ENCODE results near the gene NFATC2.
"Not testable (repeated sequence)": the region's sequence is repeated elsewhere in the genome, so short reads cannot be mapped to it uniquely, and the experiment has no call there.

Gene NFATC2

GRCh38 chr20:51480507-51481270 is 61.8 kb downstream of the NFATC2 start:
- peaks cover 95% of the 10 kb centered on the region for H3K4me1 Mint-ChIP-seq
- DNase-seq (ENCODE audit: low spot score in 2 of 2): peak in 1 of 2 donors; percentile 30
- no peaks in the 10 kb centered on the region for H3K9me3 Mint-ChIP-seq
- ATAC-seq (replicated peaks; ENCODE audit: extremely low read depth, poor library complexity, severe bottlenecking): peak; percentile 64
- H3K36me3 Mint-ChIP-seq (ENCODE audit: insufficient read depth): peaks cover 21% of the 10 kb centered on the region
- peak overlapping the region; percentile 71 for H3K4me3 Mint-ChIP-seq
- peak overlapping the region; percentile 94 for H3K27ac Mint-ChIP-seq (ENCODE audit: low read depth)
- H3K27me3 Mint-ChIP-seq: no peaks in the 10 kb centered on the region

- H3K4me3 Mint-ChIP-seq; H3K27me3 Mint-ChIP-seq; H3K9me3 Mint-ChIP-seq; DNase-seq (ENCODE audit: low spot score in 2 of 2); ATAC-seq (replicated peaks; ENCODE audit: extremely low read depth, poor library complexity, severe bottlenecking); H3K27ac Mint-ChIP-seq (ENCODE audit: low read depth): not testable (repeated sequence)
- peaks cover 54% of the 10 kb centered on the region for H3K36me3 Mint-ChIP-seq (ENCODE audit: insufficient read depth)
- H3K4me1 Mint-ChIP-seq: peaks cover 60% of the 10 kb centered on the region
These were observed 66.4 kb downstream of the NFATC2 start for GRCh38 chr20:51476106-51476505.

- H3K4me3 Mint-ChIP-seq: no peak overlapping the region
- H3K4me1 Mint-ChIP-seq: peaks cover 56% of the 10 kb centered on the region
- no peak for ATAC-seq (replicated peaks; ENCODE audit: extremely low read depth, poor library complexity, severe bottlenecking)
- no peak overlapping the region for H3K27ac Mint-ChIP-seq (ENCODE audit: low read depth)
- DNase-seq (ENCODE audit: low spot score in 2 of 2): no peak
- peaks cover 72% of the 10 kb centered on the region for H3K36me3 Mint-ChIP-seq (ENCODE audit: insufficient read depth)
- H3K27me3 Mint-ChIP-seq: no peaks in the 10 kb centered on the region
- H3K9me3 Mint-ChIP-seq: no peaks in the 10 kb centered on the region
These were observed 68.7 kb downstream of the NFATC2 start for GRCh38 chr20:51473771-51474170.

GRCh38 chr20:51473256-51473655 is 69.3 kb downstream of the NFATC2 start:
- H3K27ac Mint-ChIP-seq (ENCODE audit: low read depth): no peak overlapping the region
- no peak for ATAC-seq (replicated peaks; ENCODE audit: extremely low read depth, poor library complexity, severe bottlenecking)
- peaks cover 50% of the 10 kb centered on the region for H3K4me1 Mint-ChIP-seq
- H3K9me3 Mint-ChIP-seq: no peaks in the 10 kb centered on the region
- H3K36me3 Mint-ChIP-seq (ENCODE audit: insufficient read depth): peaks cover 71% of the 10 kb centered on the region
- no peaks in the 10 kb centered on the region for H3K27me3 Mint-ChIP-seq
- no peak for DNase-seq (ENCODE audit: low spot score in 2 of 2)
- H3K4me3 Mint-ChIP-seq: no peak overlapping the region

GRCh38 chr20:51470907-51471411 is 71.6 kb downstream of the NFATC2 start:
- ATAC-seq (replicated peaks; ENCODE audit: extremely low read depth, poor library complexity, severe bottlenecking) (no peak), DNase-seq (ENCODE audit: low spot score in 2 of 2) (no peak)
- H3K27ac Mint-ChIP-seq (ENCODE audit: low read depth): peak overlapping the region; percentile 30
- peak overlapping the region; percentile 11 for H3K4me3 Mint-ChIP-seq
- peaks cover 38% of the 10 kb centered on the region for H3K4me1 Mint-ChIP-seq
- no peaks in the 10 kb centered on the region for H3K27me3 Mint-ChIP-seq
- peaks cover 85% of the 10 kb centered on the region for H3K36me3 Mint-ChIP-seq (ENCODE audit: insufficient read depth)
- H3K9me3 Mint-ChIP-seq: no peaks in the 10 kb centered on the region

- Mint-ChIP-seq H3K36me3 (ENCODE audit: insufficient read depth) (peaks cover 86% of the 10 kb centered on the region), H3K27me3 (no peaks in the 10 kb centered on the region), H3K4me3 (peak overlapping the region; percentile 11), H3K27ac (ENCODE audit: low read depth) (peak overlapping the region; percentile 30), H3K4me1 (peaks cover 36% of the 10 kb centered on the region), H3K9me3 (no peaks in the 10 kb centered on the region)
- DNase-seq (ENCODE audit: low spot score in 2 of 2) (no peak), ATAC-seq (replicated peaks; ENCODE audit: extremely low read depth, poor library complexity, severe bottlenecking) (no peak)
These were observed 72.1 kb downstream of the NFATC2 start for GRCh38 chr20:51470499-51470820.

GRCh38 chr20:51469578-51470498 is 72.7 kb downstream of the NFATC2 start:
- H3K4me3 Mint-ChIP-seq: no peak overlapping the region
- peaks cover 80% of the 10 kb centered on the region for H3K36me3 Mint-ChIP-seq (ENCODE audit: insufficient read depth)

GRCh38 chr20:51469046-51469445 is 73.5 kb downstream of the NFATC2 start:
- ATAC-seq (replicated peaks; ENCODE audit: extremely low read depth, poor library complexity, severe bottlenecking) (no peak), DNase-seq (ENCODE audit: low spot score in 2 of 2) (no peak)
- peaks cover 78% of the 10 kb centered on the region for H3K36me3 Mint-ChIP-seq (ENCODE audit: insufficient read depth)
- H3K9me3 Mint-ChIP-seq: no peaks in the 10 kb centered on the region
- no peak overlapping the region for H3K4me3 Mint-ChIP-seq
- peak overlapping the region; percentile 85 for H3K27ac Mint-ChIP-seq (ENCODE audit: low read depth)
- no peaks in the 10 kb centered on the region for H3K27me3 Mint-ChIP-seq
- peaks cover 48% of the 10 kb centered on the region for H3K4me1 Mint-ChIP-seq

More at GRCh38 chr20:51469578-51470498, 72.7 kb downstream of the NFATC2 start:
- Mint-ChIP-seq H3K9me3 (no peaks in the 10 kb centered on the region), H3K27ac (ENCODE audit: low read depth) (peak overlapping the region; percentile 85), H3K27me3 (no peaks in the 10 kb centered on the region), H3K4me1 (peaks cover 40% of the 10 kb centered on the region)
- ATAC-seq (replicated peaks; ENCODE audit: extremely low read depth, poor library complexity, severe bottlenecking) (no peak), DNase-seq (ENCODE audit: low spot score in 2 of 2) (no peak)

GRCh38 chr20:51468636-51469035 is 73.9 kb downstream of the NFATC2 start:
- H3K4me1 Mint-ChIP-seq: peaks cover 52% of the 10 kb centered on the region
- H3K4me3 Mint-ChIP-seq: no peak overlapping the region
- ATAC-seq (replicated peaks; ENCODE audit: extremely low read depth, poor library complexity, severe bottlenecking) (no peak), DNase-seq (ENCODE audit: low spot score in 2 of 2) (no peak)
- H3K27ac Mint-ChIP-seq (ENCODE audit: low read depth): no peak overlapping the region
- peaks cover 78% of the 10 kb centered on the region for H3K36me3 Mint-ChIP-seq (ENCODE audit: insufficient read depth)
- H3K27me3 Mint-ChIP-seq: no peaks in the 10 kb centered on the region
- H3K9me3 Mint-ChIP-seq: no peaks in the 10 kb centered on the region

- no peak overlapping the region for H3K4me3 Mint-ChIP-seq
- no peaks in the 10 kb centered on the region for H3K9me3 Mint-ChIP-seq
- peaks cover 57% of the 10 kb centered on the region for H3K4me1 Mint-ChIP-seq
- H3K36me3 Mint-ChIP-seq (ENCODE audit: insufficient read depth): peaks cover 77% of the 10 kb centered on the region
- ATAC-seq (replicated peaks; ENCODE audit: extremely low read depth, poor library complexity, severe bottlenecking) (no peak), DNase-seq (ENCODE audit: low spot score in 2 of 2) (no peak)
- peak overlapping the region; percentile 59 for H3K27ac Mint-ChIP-seq (ENCODE audit: low read depth)
- H3K27me3 Mint-ChIP-seq: no peaks in the 10 kb centered on the region
These were observed 74.4 kb downstream of the NFATC2 start for GRCh38 chr20:51467956-51468626.

- peak overlapping the region; percentile 85 for H3K27ac Mint-ChIP-seq (ENCODE audit: low read depth)
- DNase-seq (ENCODE audit: low spot score in 2 of 2) (peak in 1 of 2 donors; percentile 31), ATAC-seq (replicated peaks; ENCODE audit: extremely low read depth, poor library complexity, severe bottlenecking) (peak; percentile 83)
- H3K4me1 Mint-ChIP-seq: peaks cover 44% of the 10 kb centered on the region
- no peaks in the 10 kb centered on the region for H3K9me3 Mint-ChIP-seq
- peak overlapping the region; percentile 27 for H3K4me3 Mint-ChIP-seq
- peaks cover 43% of the 10 kb centered on the region for H3K36me3 Mint-ChIP-seq (ENCODE audit: insufficient read depth)
- no peaks in the 10 kb centered on the region for H3K27me3 Mint-ChIP-seq
These were observed 78.5 kb downstream of the NFATC2 start for GRCh38 chr20:51463998-51464397.

GRCh38 chr20:51463560-51463959 is 79.0 kb downstream of the NFATC2 start:
- no peaks in the 10 kb centered on the region for H3K9me3 Mint-ChIP-seq
- H3K36me3 Mint-ChIP-seq (ENCODE audit: insufficient read depth): peaks cover 41% of the 10 kb centered on the region
- no peak for DNase-seq (ENCODE audit: low spot score in 2 of 2)
- H3K4me3 Mint-ChIP-seq: peak overlapping the region; percentile 27
- H3K27me3 Mint-ChIP-seq: no peaks in the 10 kb centered on the region
- H3K4me1 Mint-ChIP-seq: peaks cover 48% of the 10 kb centered on the region
- peak overlapping the region; percentile 85 for H3K27ac Mint-ChIP-seq (ENCODE audit: low read depth)
- no peak for ATAC-seq (replicated peaks; ENCODE audit: extremely low read depth, poor library complexity, severe bottlenecking)
